GM12878 (cell line): ENCODE results near the gene CCSER2. TPM values are rescaled to one million over a fixed set of nuclear protein-coding genes. Genes with fewer than 3 reads are reported as not detected.

Source experiments
- ATAC-seq: fragments of 200-7000 bp; cut with Tn5 transposase; 3 replicates; pipeline ENCODE4 v1.9.1; 2020; ENCODE audit warnings: mild to moderate bottlenecking, moderate library complexity
- BruUV-seq: library from RNA; stranded (reverse); fragments of 400-500 nt; replicated peaks from 2 replicates; lab custom pipeline; 2021; lab: Mats Ljungman, UMichigan
- CTCF ChIA-PET: fragments of 300-600 bp; sonication (Branson Sonifier 250); formaldehyde crosslinking; extraction: SDS; loops from one replicate; lab custom pipeline; 2021; ENCODE audit warnings: inconsistent platforms; lab: Yijun Ruan, JAX
- POLR2A ChIA-PET: fragments of 350-600 bp; formaldehyde crosslinking; extraction: SDS; loops from one replicate; lab custom pipeline; 2021; ENCODE audit warnings: inconsistent platforms; lab: Charles Lee
- RAD21 ChIA-PET: fragments of 300-600 bp; sonication (Branson Sonifier 250); formaldehyde crosslinking; loops from one replicate; lab custom pipeline; 2023; ENCODE audit warnings: antibody characterized with exemption; ENCODE audit not compliant: unreplicated experiment; lab: Charles Lee
- SMC1A ChIA-PET: fragments of 300-600 bp; sonication (Branson Sonifier 250); formaldehyde crosslinking; loops from one replicate; lab custom pipeline; 2023; ENCODE audit not compliant: unreplicated experiment, uncharacterized antibody; lab: Charles Lee
- DNase-seq: peaks from one replicate; pipeline ENCODE4 v3.0.0-alpha.2; 2011; ENCODE audit warnings: low read depth, low spot score
- FAIRE-seq: peaks from 3 replicates; lab custom pipeline; 2011; peaks lifted over from hg19 to GRCh38; lab: Jason Lieb, UNC
- H2AFZ ChIP-seq: 2 replicates; pipeline ENCODE4 v1.6.0; 2011; ENCODE audit warnings: low read depth, low read length, control low read depth; ENCODE audit not compliant: control insufficient read depth
- H3K27ac ChIP-seq: 2 replicates; pipeline ENCODE4 v1.5.1; 2011; ENCODE audit warnings: control low read depth; ENCODE audit not compliant: control insufficient read depth, insufficient read depth
- H3K27me3 ChIP-seq, 2 experiments: replicated peaks in 1 of 2; 2 replicates each; pipeline versions ENCODE4 v1.6.0 to v1.6.1; 2011; ENCODE audit warnings: low read length in 1 of 2; ENCODE audit not compliant: control insufficient read depth in 2 of 2, insufficient read depth in 2 of 2
- H3K36me3 ChIP-seq, 2 experiments: 2 replicates each; pipeline ENCODE4 v1.5.1; 2011; ENCODE audit warnings: low read length in 1 of 2; ENCODE audit not compliant: control insufficient read depth in 2 of 2, insufficient read depth in 2 of 2
- H3K4me1 ChIP-seq: 2 replicates; pipeline ENCODE4 v1.6.1; 2011; ENCODE audit warnings: mild to moderate bottlenecking, low read length, moderate library complexity, mixed read lengths; ENCODE audit not compliant: control insufficient read depth, insufficient read depth
- H3K4me2 ChIP-seq: 2 replicates; pipeline ENCODE4 v1.6.0; 2011; ENCODE audit warnings: control low read depth; ENCODE audit not compliant: control insufficient read depth, insufficient read depth
- H3K4me3 ChIP-seq: fragments of 200-600 bp; sonication (generic); 2 replicates; pipeline ENCODE4 v1.5.1; 2016
- H3K79me2 ChIP-seq: 2 replicates; pipeline ENCODE4 v1.6.0; 2011; ENCODE audit warnings: low read length; ENCODE audit not compliant: control insufficient read depth, insufficient read depth
- H3K9ac ChIP-seq: 2 replicates; pipeline ENCODE4 v1.8.0; 2011; ENCODE audit warnings: low read length, control low read depth, mixed read lengths; ENCODE audit not compliant: control insufficient read depth, insufficient read depth
- H3K9me3 ChIP-seq: replicated peaks from 3 replicates; pipeline ENCODE4 v1.5.1; 2011; ENCODE audit warnings: mild to moderate bottlenecking, low read length; ENCODE audit not compliant: control insufficient read depth, insufficient read depth
- H4K20me1 ChIP-seq: 2 replicates; pipeline ENCODE4 v1.6.0; 2011; ENCODE audit not compliant: control insufficient read depth, insufficient read depth
- ATF7 ChIP-seq: fragments of 450-650 bp; IDR thresholded peaks from 2 replicates; pipeline ENCODE4 v1.6.1; 2016; ENCODE audit warnings: low read depth, mild to moderate bottlenecking
- BCL11A ChIP-seq: IDR thresholded peaks from 2 replicates; pipeline ENCODE4 v1.6.1; 2011; ENCODE audit warnings: low read depth, low read length
- EP300 ChIP-seq, 2 experiments: fragments of 150-350 bp in 1 of 2; IDR thresholded peaks; 2 replicates each; pipeline ENCODE4 v1.6.1; 2011 to 2012; ENCODE audit warnings: low read depth in 2 of 2, low read length in 2 of 2, borderline replicate concordance in 1 of 2, improper control_type of control experiment in 1 of 2, inconsistent platforms in 1 of 2; ENCODE audit not compliant: control insufficient read depth in 1 of 2
- EZH2 ChIP-seq: IDR thresholded peaks from 2 replicates; pipeline ENCODE4 v1.6.1; 2012; ENCODE audit warnings: low read depth, mild to moderate bottlenecking, control low read depth, inconsistent platforms, low read length, borderline replicate concordance; ENCODE audit not compliant: control insufficient read depth
- FOS ChIP-seq: IDR thresholded peaks from 3 replicates; pipeline ENCODE4 v1.6.1; 2011; ENCODE audit warnings: borderline replicate concordance; ENCODE audit not compliant: insufficient read length; ENCODE audit errors: extremely low read depth
- IKZF1 ChIP-seq: fragments of 450-650 bp; conservative IDR thresholded peaks from 2 replicates; pipeline ENCODE4 v1.6.1; 2017; ENCODE audit warnings: antibody characterized with exemption, mild to moderate bottlenecking
- NR2C2 ChIP-seq: IDR thresholded peaks from 2 replicates; pipeline ENCODE4 v1.6.1; 2011; ENCODE audit warnings: borderline replicate concordance, low read depth; ENCODE audit not compliant: control insufficient read depth, insufficient read length
- POLR2A ChIP-seq: IDR thresholded peaks from 2 replicates; pipeline ENCODE4 v1.6.1; 2011; ENCODE audit warnings: low read depth, mild to moderate bottlenecking, low read length
- RAD51 ChIP-seq: fragments of 450-650 bp; IDR thresholded peaks from 2 replicates; pipeline ENCODE4 v1.6.1; 2016; ENCODE audit warnings: moderate library complexity, mild to moderate bottlenecking, inconsistent platforms
- RELA ChIP-seq: fragments of 450-650 bp; IDR thresholded peaks from 2 replicates; pipeline ENCODE4 v1.8.0; 2014; ENCODE audit warnings: borderline replicate concordance; ENCODE audit not compliant: partially characterized antibody
- SREBF2 ChIP-seq: IDR thresholded peaks from 2 replicates; pipeline ENCODE4 v1.6.1; 2012; ENCODE audit warnings: mild to moderate bottlenecking, low read length
- STAT3 ChIP-seq: IDR thresholded peaks from 2 replicates; pipeline ENCODE4 v1.6.1; 2011; ENCODE audit warnings: low read depth, low read length, improper control_type of control experiment
- TBL1XR1 ChIP-seq: IDR thresholded peaks from 2 replicates; pipeline ENCODE4 v1.6.1; 2012; ENCODE audit warnings: low read depth, low read length, improper control_type of control experiment
- WRNIP1 ChIP-seq: IDR thresholded peaks from 2 replicates; pipeline ENCODE4 v1.6.1; 2011; ENCODE audit warnings: low read depth, low read length, improper control_type of control experiment, borderline replicate concordance
- WGBS: methylation state at CpG from one replicate; pipeline ENCODE4 v1.1.6; 2016; ENCODE audit warnings: low lambda C conversion rate; ENCODE audit not compliant: insufficient replicate concordance, insufficient coverage; ENCODE audit errors: missing lambda C conversion rate; 5-methylcytosine and 5-hydroxymethylcytosine counted together
- in situ Hi-C: fragments of 300-500 bp; cut with MboI; formaldehyde crosslinking; loops from 9 replicates; pipeline ENCODE4 v1.14.3; 2018; ENCODE audit warnings: mixed read lengths
- intact Hi-C: fragments of 100-400 bp; cut with micrococcal nuclease; formaldehyde crosslinking; loops from one replicate; pipeline ENCODE4 v1.14.2; 2022; ENCODE audit not compliant: unreplicated experiment
- polyA plus RNA-seq, 11 experiments: library from polyadenylated mRNA; depleted of rRNA in 4 of 11; unstranded in 6 of 11; stranded (reverse) in 5 of 11; fragments of >200 nt; fragmentation: Nextera tagmentation in 4 of 11; fragmentation: Illumina TruSeq in 1 of 11; extraction: Ambion mirVana in 4 of 11; extraction: Trizol in 1 of 11; gene quantifications; 1 replicate in 1 of 11; 2 replicates in 10 of 11; pipeline versions ENCODE4 v1.2.1 to v1.2.3, GENCODE V29; 2011 to 2016; ENCODE audit warnings: inconsistent platforms in 2 of 11, missing spikeins in 2 of 11, low read depth in 1 of 11
- total RNA-seq, 4 experiments: library from RNA; depleted of rRNA in 3 of 4; stranded (reverse); fragments of >200 nt in 3 of 4; fragmentation: Illumina TruSeq in 1 of 4; extraction: Trizol in 1 of 4; gene quantifications; 2 replicates each; pipeline versions ENCODE4 v1.2.1 to v1.2.3, GENCODE V29; 2013 to 2021

Gene CCSER2
- total and polyA plus RNA-seq, 10 of the 15 experiments (the other 5 are each of a cell fraction or from before 2014, with no cell fraction given): 4.7 to 18.8 (median 13.2) TPM

DNA sequence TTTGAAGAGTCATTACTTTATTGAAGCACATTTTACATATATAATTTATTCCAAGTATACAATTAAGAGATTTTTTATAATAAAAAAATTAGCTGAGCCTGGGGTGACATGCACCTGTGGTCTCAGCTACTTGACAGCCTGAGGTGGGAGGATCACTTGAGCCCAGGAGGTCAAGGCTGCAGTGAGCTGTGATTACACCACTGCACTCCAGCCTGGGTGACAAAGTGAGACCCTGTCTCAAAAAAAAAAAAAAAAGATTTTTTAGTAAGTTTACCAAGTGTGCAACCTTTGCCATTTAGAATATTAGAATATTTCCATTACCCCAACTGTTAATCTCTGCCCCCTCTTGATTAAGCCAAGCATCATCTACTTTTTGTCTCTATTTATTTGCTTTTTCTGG, 196.0 kb downstream of the CCSER2 start:
- intact Hi-C loops: no loop called here
- H3K9me3 ChIP-seq: no peaks in the 10 kb centered on the region; the same call in 2 of the 3 replicates
- TF ChIP-seq TBL1XR1 (no peak), NR2C2 (no peak), POLR2A (no peak), EP300 (IDR thresholded peaks at IDR 0.05; ENCODE audit: borderline replicate concordance in 1 of 2, control insufficient read depth in 1 of 2, low read depth in 2 of 2, low read length in 2 of 2) (no peak), RAD51 (no peak), IKZF1 (no peak)
- no peaks in the 10 kb centered on the region for H4K20me1 ChIP-seq
- no peaks in the 10 kb centered on the region for H3K27me3 ChIP-seq
- H3K36me3 ChIP-seq: no peaks in the 10 kb centered on the region
- ChIA-PET SMC1A (interaction anchor here (0.7 kb wide), 1 partner anchor 363 kb away, joined by 5 read pairs; no protein-coding TSS in a partner anchor), CTCF (no interaction called here), RAD21 (no interaction called here), POLR2A (no interaction called here)
- no peak overlapping the region for H3K9ac ChIP-seq
- no peak for ATAC-seq
- no peaks in the 10 kb centered on the region for H3K4me1 ChIP-seq
- H3K79me2 ChIP-seq: no peaks in the 10 kb centered on the region
- H3K27ac ChIP-seq: no peak overlapping the region
- H3K4me2 ChIP-seq: no peak overlapping the region
- no peak overlapping the region for H3K4me3 ChIP-seq
- BruUV-seq: no TSS peak
- in situ Hi-C loops: no loop called here
- H2AFZ ChIP-seq: no peak overlapping the region
- FAIRE-seq: no peak
- no peak for DNase-seq

DNA sequence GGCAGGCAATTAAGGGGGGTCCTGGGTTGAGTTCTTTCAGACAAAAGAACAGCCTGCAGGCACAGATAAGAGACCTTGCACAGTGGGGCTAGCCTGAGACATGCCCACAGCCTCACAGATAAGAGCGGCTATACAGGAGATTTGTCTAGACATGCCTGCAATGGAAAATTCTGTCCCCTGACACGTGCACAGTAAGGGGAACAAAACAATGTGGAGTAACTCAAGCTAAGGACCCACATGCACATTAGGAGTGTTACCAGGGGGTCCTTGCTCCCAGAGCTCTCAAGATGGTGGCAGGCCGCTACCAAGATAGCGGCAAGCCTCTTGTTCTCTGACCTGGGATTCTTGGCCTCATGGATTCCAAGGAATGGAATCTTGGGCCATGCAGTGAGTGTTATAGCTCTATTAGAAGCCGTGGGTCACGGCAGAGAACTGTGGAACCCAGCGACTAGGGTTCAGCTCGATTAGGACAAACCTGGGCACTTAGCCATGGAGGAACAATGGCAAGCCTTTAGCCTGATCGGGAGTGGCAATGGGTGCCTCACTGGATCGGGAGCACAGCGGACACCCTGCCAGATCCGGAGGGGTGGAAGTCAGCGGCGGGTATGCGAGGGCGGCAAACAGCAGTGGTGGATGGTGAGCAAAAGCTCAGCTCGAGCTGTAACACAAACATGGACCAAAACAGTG, 196.9 kb downstream of the CCSER2 start:
- H3K27me3 ChIP-seq: no peaks in the 10 kb centered on the region
- FAIRE-seq: no peak
- no peaks in the 10 kb centered on the region for H3K79me2 ChIP-seq
- in situ Hi-C loops (no loop called here), intact Hi-C loops (loop anchor here (5.0 kb wide), 1 partner anchor 1607 kb away; no protein-coding TSS in a partner anchor)
- RAD21 ChIA-PET: no interaction called here
- no peaks in the 10 kb centered on the region for H3K4me1 ChIP-seq
- no peaks in the 10 kb centered on the region for H3K36me3 ChIP-seq
- WGBS: 72% methylated on average over 17 of the region's 17 CpGs
- no TSS peak for BruUV-seq
- no peaks in the 10 kb centered on the region for H4K20me1 ChIP-seq
- TF ChIP-seq ATF7 (no peak), STAT3 (no peak), RELA (no peak), BCL11A (no peak), EZH2 (no peak), FOS (no peak), SREBF2 (no peak), WRNIP1 (no peak)
- no peak for ATAC-seq
- H3K9me3 ChIP-seq: no peaks in the 10 kb centered on the region; the same call in 2 of the 3 replicates
- CTCF ChIA-PET: interaction anchor here (0.6 to 2.0 kb wide), 4 partner anchors 12 to 930 kb away, joined by 3 to 8 read pairs (median 4); no protein-coding TSS in a partner anchor
- POLR2A ChIA-PET: no interaction called here
- H3K9ac ChIP-seq: no peak overlapping the region
- H3K4me3 ChIP-seq: no peak overlapping the region
- H3K4me2 ChIP-seq: no peak overlapping the region
- H3K27ac ChIP-seq: no peak overlapping the region
- no peak overlapping the region for H2AFZ ChIP-seq
- SMC1A ChIA-PET: interaction anchor here (0.8 to 1.2 kb wide), 2 partner anchors 12 to 154 kb away, joined by 3 to 5 read pairs; no protein-coding TSS in a partner anchor
- DNase-seq: no peak
